ENCODE results near the gene KCNT1. TPM values are rescaled to one million over a fixed set of nuclear protein-coding genes. Genes with fewer than 3 reads are reported as not detected.
A peak's percentile ranks its signal among the peaks of the same experiment; 100 is the strongest.

KCNT1 gene
- total RNA-seq, 1 experiment from 2014 or later: 0.51 TPM

DNA sequence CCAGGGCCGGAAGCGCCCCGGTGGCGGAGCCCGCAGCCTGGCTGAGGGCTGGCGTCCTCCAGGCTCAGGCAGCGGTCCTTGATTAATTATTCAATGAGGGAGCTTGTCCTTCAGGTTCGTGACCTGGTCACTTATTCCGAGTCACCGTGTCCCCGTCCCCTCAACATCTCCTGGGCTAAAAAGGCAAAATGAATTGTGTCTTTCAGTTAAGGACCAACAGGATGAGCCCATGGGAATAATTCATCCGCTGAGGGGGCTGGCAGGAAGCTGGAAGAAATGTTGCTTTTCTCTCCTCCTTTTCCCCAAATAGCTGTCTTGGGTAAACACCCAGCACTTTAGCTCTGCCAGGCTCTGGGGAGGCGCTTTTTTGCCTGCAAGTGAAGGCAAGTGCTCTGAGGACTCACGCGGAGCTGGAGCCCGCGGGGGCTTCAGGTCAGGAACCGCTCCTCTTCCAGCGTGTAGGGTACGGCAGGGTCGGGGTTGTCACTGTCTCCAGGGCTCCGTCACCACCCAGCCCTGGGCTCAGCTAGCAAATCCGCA lies 13.1 kb downstream of the KCNT1 start:
- H3K4me3 ChIP-seq: no peak overlapping the region
- H3K9me3 ChIP-seq (replicated peaks): no peaks in the 10 kb centered on the region
- DNase-seq: no peak
- H3K27me3 ChIP-seq: no peaks in the 10 kb centered on the region
- no peaks in the 10 kb centered on the region for H3K4me1 ChIP-seq
- no peaks in the 10 kb centered on the region for H3K36me3 ChIP-seq
- H3K27ac ChIP-seq: no peak overlapping the region

GRCh38 chr9:135716045-135716444 lies 14.1 kb downstream of the KCNT1 start:
- Histone ChIP-seq H3K27me3 (no peaks in the 10 kb centered on the region), H3K9me3 (replicated peaks) (no peaks in the 10 kb centered on the region), H3K4me3 (no peak overlapping the region), H3K4me1 (no peaks in the 10 kb centered on the region), H3K27ac (no peak overlapping the region), H3K36me3 (no peaks in the 10 kb centered on the region)
- no peak for DNase-seq

DNA sequence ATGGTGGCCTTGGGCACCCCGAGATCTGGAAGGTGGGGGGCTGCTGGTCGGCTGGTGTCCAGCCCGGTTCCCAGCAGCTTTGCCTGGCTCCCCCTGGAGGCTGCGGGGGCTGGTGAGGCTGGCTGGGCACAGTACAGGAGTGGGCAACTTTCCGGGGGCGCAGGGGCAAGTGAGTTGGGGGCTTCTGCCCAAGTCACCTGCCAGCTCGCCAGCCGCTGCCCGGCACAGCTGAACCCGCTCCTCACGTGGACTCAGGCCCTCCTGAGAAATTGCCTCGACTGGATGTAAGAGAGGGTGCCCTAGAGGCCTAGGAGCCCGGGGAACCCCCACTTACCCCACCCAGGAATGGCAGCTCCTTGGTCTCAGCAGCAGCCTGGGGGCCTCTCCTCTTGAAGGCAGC lies 15.4 kb downstream of the KCNT1 start:
- Histone ChIP-seq H3K27ac (no peak overlapping the region), H3K27me3 (no peaks in the 10 kb centered on the region)
- no peak for DNase-seq

GRCh38 chr9:135718616-135719015 lies 16.6 kb downstream of the KCNT1 start:
- no peaks in the 10 kb centered on the region for H3K4me1 ChIP-seq
- no peak for DNase-seq
- H3K4me3 ChIP-seq: no peak overlapping the region
- no peaks in the 10 kb centered on the region for H3K36me3 ChIP-seq
- no peak overlapping the region for H3K27ac ChIP-seq
- no peaks in the 10 kb centered on the region for H3K27me3 ChIP-seq
- H3K9me3 ChIP-seq (replicated peaks): no peaks in the 10 kb centered on the region

More for the DNA sequence above, 15.4 kb downstream of the KCNT1 start:
- Histone ChIP-seq H3K4me1 (no peaks in the 10 kb centered on the region), H3K9me3 (replicated peaks) (no peaks in the 10 kb centered on the region), H3K4me3 (no peak overlapping the region), H3K36me3 (no peaks in the 10 kb centered on the region)

DNA sequence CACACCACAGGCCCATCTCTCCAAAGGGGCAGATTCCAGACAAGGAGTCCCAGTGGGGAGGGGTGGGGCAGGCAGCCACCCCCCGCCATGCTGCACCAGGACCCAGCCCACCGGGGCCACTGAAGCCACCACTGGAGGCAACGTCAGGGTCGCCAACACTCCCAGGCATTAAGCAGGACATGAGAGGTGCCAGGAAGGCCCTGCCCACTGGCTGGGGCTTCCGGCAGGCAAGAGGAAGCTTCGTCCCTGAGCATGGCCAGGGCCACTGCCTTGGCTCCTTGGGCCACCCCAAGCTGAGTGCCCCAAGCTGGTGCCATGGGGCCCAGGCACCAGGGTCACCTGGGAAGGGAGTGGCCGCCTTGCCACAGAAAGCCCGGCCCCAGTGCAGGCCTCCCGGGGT lies 17.5 kb downstream of the KCNT1 start:
- no peaks in the 10 kb centered on the region for H3K27me3 ChIP-seq
- H3K27ac ChIP-seq: no peak overlapping the region
- no peaks in the 10 kb centered on the region for H3K9me3 ChIP-seq (replicated peaks)
- no peaks in the 10 kb centered on the region for H3K36me3 ChIP-seq
- no peak for DNase-seq
- H3K4me1 ChIP-seq: no peaks in the 10 kb centered on the region
- H3K4me3 ChIP-seq: no peak overlapping the region

- Histone ChIP-seq H3K27ac (no peak overlapping the region), H3K27me3 (no peaks in the 10 kb centered on the region), H3K36me3 (no peaks in the 10 kb centered on the region), H3K4me1 (no peaks in the 10 kb centered on the region), H3K9me3 (replicated peaks) (no peaks in the 10 kb centered on the region), H3K4me3 (no peak overlapping the region)
- DNase-seq: no peak
Measured at GRCh38 chr9:135722365-135722764, 20.4 kb downstream of the KCNT1 start.

DNA sequence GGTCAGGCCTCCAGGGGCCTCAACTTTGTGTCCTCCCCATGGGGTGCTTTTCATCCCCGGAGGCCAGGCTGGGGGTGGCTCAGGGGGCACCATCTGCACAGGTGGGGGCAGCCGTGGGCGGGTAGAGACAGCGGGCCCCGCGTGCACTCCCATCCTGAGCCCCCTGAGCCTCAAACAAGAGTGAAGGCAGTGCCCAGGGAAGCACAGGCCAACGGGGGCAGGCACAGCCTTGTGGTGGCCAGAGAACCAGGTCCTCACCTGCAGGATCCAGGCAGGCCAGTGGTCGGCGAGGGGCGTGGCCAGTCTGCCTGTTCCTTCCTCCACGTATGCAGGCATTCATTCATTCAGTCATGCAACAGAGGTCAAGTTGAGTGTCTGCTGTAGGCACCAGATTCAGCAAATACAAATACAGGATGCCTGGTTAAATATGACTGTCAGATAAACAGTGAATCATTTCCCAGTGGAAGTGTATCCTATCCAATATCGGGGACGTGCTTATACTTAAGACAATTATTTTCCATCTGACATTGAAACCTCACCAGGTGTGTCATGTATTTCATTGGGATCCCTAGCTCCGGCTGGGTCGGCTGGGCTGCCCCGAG lies 22.3 kb downstream of the KCNT1 start:
- Histone ChIP-seq H3K27ac (no peak overlapping the region), H3K36me3 (no peaks in the 10 kb centered on the region), H3K9me3 (replicated peaks) (no peaks in the 10 kb centered on the region), H3K4me1 (no peaks in the 10 kb centered on the region), H3K27me3 (no peaks in the 10 kb centered on the region), H3K4me3 (no peak overlapping the region)
- no peak for DNase-seq

GRCh38 chr9:135726138-135726853 lies 24.3 kb downstream of the KCNT1 start:
- Histone ChIP-seq H3K4me1 (no peaks in the 10 kb centered on the region), H3K27me3 (no peaks in the 10 kb centered on the region), H3K27ac (no peak overlapping the region), H3K4me3 (no peak overlapping the region), H3K36me3 (no peaks in the 10 kb centered on the region), H3K9me3 (replicated peaks) (no peaks in the 10 kb centered on the region; the same call in 1 of the 2 replicates)
- peak in 1 of 2 experiments; percentile 50 for DNase-seq

DNA sequence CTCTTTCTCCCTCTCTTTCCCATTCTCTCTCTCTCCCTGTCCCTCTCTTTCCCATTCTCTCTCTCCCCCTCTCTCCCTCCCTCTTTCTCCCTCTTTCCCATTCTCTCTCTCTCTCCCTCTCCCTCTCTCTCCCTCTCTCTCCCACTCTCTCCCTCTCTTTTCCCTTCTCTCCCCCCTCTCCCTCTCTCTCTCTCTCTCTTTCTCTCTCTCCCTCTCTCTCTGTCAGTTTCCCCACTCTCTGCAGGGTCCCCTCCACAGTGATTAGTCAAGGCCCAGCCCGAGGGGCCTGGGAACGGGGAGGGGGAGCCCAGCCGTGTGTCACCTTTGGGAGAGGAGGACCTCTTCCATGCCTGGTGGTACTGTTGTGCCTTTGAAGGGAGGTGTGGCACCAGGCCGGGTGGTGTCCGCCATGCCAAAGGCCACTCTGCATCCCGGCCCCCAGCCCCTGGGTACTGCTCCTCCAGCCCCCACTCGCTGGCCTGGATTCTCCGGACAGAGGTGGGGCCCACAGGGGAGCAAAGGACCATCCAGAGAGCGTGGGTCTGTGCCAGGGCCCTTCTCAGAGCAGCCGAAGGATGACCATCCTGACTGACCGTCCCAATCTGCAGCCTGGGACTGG lies 25.4 kb downstream of the KCNT1 start:
- H3K27me3 ChIP-seq: no peaks in the 10 kb centered on the region
- H3K36me3 ChIP-seq: no peaks in the 10 kb centered on the region
- H3K9me3 ChIP-seq (replicated peaks): peaks cover 3% of the 10 kb centered on the region
- H3K4me3 ChIP-seq: no peak overlapping the region
- DNase-seq: no peak
- H3K27ac ChIP-seq: no peak overlapping the region
- H3K4me1 ChIP-seq: no peaks in the 10 kb centered on the region

GRCh38 chr9:135728436-135729110 lies 26.6 kb downstream of the KCNT1 start:
- H3K4me3 ChIP-seq: no peak overlapping the region
- no peak for DNase-seq
- H3K4me1 ChIP-seq: no peaks in the 10 kb centered on the region
- H3K27me3 ChIP-seq: no peaks in the 10 kb centered on the region
- H3K36me3 ChIP-seq: no peaks in the 10 kb centered on the region
- H3K9me3 ChIP-seq (replicated peaks): peaks cover 3% of the 10 kb centered on the region
- no peak overlapping the region for H3K27ac ChIP-seq

DNA sequence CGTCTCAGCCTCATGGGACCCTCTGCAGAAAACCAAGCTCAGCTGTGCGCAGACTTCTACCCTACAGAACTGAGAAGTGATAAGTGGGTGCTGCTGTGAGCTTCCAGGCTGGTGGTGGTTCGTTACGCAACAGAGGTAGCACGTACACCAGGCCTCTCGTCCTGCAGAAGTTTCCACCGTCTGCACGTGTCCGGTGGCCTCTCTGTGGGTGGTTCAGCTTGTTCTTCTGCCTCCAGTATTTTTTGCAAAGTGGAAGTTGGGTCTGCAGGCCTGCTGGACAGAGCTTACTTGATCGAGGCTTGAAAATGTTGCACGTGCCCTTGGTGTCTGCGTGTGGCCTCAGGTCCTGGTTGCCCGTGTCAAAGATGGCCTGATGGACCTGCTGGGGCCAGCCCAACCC lies 27.5 kb downstream of the KCNT1 start:
- peaks cover 3% of the 10 kb centered on the region for H3K9me3 ChIP-seq (replicated peaks)
- H3K36me3 ChIP-seq: no peaks in the 10 kb centered on the region
- DNase-seq: no peak
- no peaks in the 10 kb centered on the region for H3K27me3 ChIP-seq
- H3K4me1 ChIP-seq: no peaks in the 10 kb centered on the region
- H3K4me3 ChIP-seq: no peak overlapping the region
- no peak overlapping the region for H3K27ac ChIP-seq

GRCh38 chr9:135731454-135731853 lies 29.5 kb downstream of the KCNT1 start:
- DNase-seq: no peak
- Histone ChIP-seq H3K9me3 (replicated peaks) (peaks cover 3% of the 10 kb centered on the region), H3K4me3 (no peak overlapping the region), H3K36me3 (no peaks in the 10 kb centered on the region), H3K4me1 (no peaks in the 10 kb centered on the region), H3K27ac (no peak overlapping the region), H3K27me3 (no peaks in the 10 kb centered on the region)

DNA sequence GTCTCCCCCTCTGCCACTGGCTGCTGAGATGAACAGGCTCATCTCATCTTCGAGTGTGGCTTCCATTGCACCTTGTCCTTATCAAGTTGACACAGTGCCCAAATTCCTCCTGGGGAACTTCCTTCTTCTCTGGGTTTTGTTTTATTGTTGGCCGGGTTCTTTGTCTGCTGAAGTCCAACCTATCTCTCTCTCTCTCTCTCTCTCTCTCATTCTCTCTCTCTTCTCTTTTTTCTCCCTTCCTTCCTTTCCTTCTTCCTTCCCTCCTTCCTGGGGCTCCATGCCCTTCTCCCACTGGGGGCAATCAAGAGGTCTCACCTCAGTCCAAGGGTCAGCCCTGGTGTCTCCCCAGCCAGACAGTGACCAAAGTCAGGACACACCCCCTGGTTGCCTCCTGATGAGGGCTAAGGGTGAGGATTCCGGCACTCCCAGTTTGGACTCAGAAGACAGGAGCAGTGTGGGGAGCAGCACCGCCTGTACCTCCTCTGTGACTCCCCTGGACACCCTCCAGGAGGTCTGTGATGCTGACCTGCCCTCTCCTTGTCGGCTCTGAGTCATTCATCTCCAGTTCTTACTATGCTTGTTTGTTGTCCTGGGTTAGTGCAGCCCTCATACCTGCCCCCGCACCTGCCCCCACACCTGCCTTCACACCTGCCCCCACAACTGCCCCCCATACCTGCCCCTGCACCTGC lies 30.7 kb downstream of the KCNT1 start:
- DNase-seq: no peak
- no peaks in the 10 kb centered on the region for H3K36me3 ChIP-seq
- no peak overlapping the region for H3K27ac ChIP-seq
- no peaks in the 10 kb centered on the region for H3K4me1 ChIP-seq
- no peaks in the 10 kb centered on the region for H3K27me3 ChIP-seq
- H3K4me3 ChIP-seq: no peak overlapping the region
- H3K9me3 ChIP-seq (replicated peaks): peaks cover 3% of the 10 kb centered on the region

DNA sequence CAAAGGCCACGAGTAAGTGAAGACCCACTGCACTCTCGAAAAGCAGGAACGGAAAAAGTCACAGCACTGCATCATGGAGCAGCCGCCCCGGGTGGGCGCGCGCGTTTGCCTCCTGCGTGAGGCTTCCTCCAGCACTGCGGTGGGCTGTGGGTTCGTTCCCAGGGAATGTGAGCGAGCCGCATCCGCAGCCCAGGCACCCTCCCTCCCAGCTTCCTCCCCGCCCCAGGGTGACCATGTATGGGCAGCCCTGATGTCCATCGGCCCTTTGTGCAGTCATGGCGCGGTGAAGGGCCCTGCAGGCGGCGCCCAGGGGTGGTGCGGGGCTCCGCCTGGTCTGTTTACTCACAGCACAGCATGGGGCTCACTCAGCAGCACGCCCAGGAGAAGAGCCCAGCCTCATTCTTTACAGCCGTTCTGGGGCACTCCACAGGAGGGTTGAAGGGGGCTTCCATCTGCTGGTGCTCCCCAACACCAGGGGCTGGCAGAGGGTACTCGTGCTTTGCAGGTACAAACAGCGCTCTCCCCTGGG lies 32.7 kb downstream of the KCNT1 start:
- Histone ChIP-seq H3K4me3 (no peak overlapping the region), H3K4me1 (no peaks in the 10 kb centered on the region), H3K36me3 (no peaks in the 10 kb centered on the region), H3K27ac (no peak overlapping the region), H3K9me3 (replicated peaks) (peaks cover 3% of the 10 kb centered on the region), H3K27me3 (no peaks in the 10 kb centered on the region)
- DNase-seq: no peak

All from SJCRH30 (cell line).